Measurements from ENCODE around the gene HPS5. TPM values are rescaled to one million over a fixed set of nuclear protein-coding genes. Genes with fewer than 3 reads are reported as not detected.
"Not testable (repeated sequence)": the region's sequence is repeated elsewhere in the genome, so short reads cannot be mapped to it uniquely, and the experiment has no call there.

The HPS5 gene
- total RNA-seq, 1 experiment from 2014 or later, result 40.5 TPM

GRCh38 chr11:18270102-18270501 lies 51.8 kb downstream of the HPS5 start:
- DNase-seq, result no peak

DNA sequence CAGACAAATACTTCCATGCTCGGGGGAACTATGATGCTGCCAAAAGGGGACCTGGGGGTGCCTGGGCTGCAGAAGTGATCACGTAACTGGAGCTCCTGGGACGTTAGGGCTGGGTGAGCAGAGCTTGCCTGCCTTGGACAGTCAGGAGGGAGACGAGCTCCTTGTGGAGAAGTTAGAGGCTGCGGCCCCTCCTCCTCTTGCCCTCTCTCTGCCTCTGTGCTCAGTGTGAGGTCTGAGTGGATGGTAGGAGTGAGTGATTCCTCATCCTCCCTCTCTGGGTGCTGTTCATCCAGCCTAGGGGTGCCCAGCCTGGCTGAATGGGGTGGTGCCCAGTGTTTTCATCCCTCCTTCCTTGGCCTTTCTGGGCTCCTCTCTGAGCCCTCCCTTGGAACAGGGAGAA lies 52.7 kb downstream of the HPS5 start:
- not testable (repeated sequence) for H3K27me3 ChIP-seq; H3K9me3 ChIP-seq (replicated peaks); H3K4me1 ChIP-seq; H3K27ac ChIP-seq; H3K36me3 ChIP-seq; DNase-seq; H3K4me3 ChIP-seq

More at GRCh38 chr11:18270102-18270501, 51.8 kb downstream of the HPS5 start:
- no peaks in the 10 kb centered on the region for H3K27me3 ChIP-seq
- no peaks in the 10 kb centered on the region for H3K4me1 ChIP-seq
- no peaks in the 10 kb centered on the region for H3K9me3 ChIP-seq (replicated peaks)
- H3K27ac ChIP-seq, result no peak overlapping the region
- no peaks in the 10 kb centered on the region for H3K36me3 ChIP-seq
- H3K4me3 ChIP-seq, result no peak overlapping the region

DNA sequence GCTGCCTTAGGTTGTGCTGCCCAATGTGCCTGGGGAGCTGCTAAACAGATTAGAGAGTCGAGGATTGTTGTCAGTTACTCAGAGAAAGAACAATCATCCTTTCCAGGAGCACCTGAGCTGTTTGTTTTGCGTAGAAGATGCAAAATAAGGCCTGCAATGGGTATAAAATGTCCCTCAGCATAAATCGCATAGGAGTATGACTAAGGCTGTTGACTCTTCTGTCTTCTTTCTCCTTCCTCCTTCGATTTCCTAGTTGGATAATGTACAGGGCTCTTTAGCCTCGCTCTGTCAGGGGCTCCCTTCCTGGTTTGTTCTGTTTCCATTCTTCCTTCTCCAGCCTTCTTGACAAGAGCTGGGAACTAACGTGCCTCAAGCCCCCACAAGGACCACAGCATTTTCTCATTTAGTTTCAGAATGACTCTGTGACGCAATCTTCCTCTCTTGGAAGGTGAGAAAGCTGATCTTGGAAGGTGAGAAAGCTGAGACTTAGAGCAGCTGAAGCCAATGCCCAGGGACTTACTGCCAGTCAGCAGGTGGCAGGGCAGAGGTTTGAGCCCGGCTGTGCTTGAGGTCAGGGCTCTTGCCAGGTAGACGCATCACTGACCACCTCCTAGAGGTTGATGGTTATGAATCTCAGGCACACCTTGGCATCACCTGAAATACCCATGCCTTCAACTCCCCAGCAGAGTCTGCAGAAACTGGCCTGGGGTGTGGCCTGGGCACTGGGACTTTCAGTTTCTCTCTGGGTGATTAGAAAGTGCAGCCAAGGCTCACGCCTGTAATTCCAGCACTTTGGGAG lies 54.4 kb downstream of the HPS5 start:
- not testable (repeated sequence) for DNase-seq; H3K4me3 ChIP-seq; H3K36me3 ChIP-seq; H3K9me3 ChIP-seq (replicated peaks); H3K27ac ChIP-seq; H3K4me1 ChIP-seq; H3K27me3 ChIP-seq

DNA sequence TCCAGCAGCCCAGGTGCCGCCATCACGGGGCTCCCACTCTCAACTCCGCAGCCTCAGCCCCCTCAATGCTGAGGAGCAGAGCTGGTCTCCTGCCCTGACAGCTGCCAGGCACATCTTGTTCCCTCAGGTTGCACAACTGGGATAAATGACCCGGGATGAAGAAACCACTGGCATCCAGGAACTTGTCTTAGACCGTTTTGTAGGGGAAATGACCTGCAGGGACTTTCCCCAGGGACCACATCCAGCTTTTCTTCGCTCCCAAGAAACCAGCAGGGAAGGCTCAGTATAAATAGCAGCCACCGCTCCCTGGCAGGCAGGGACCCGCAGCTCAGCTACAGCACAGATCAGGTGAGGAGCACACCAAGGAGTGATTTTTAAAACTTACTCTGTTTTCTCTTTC lies 56.0 kb downstream of the HPS5 start, which contains the start of gene SAA1:
TSS of gene SAA1 (plus strand) at position 316 of the 400 bp plus-strand sequence. CDS start 624 bp downstream, outside the sequence.
- H3K36me3 ChIP-seq, result no peaks in the 10 kb centered on the region
- DNase-seq, result no peak

GRCh38 chr11:18264677-18265555 lies 57.0 kb downstream of the HPS5 start:
- Histone ChIP-seq H3K36me3 (no peaks in the 10 kb centered on the region), H3K9me3 (replicated peaks) (no peaks in the 10 kb centered on the region), H3K27me3 (peaks cover 5% of the 10 kb centered on the region; the same call in 1 of the 2 replicates), H3K4me1 (no peaks in the 10 kb centered on the region; the same call in 1 of the 2 replicates), H3K4me3 (no peak overlapping the region), H3K27ac (no peak overlapping the region)
- DNase-seq, result peak; percentile 46

More for the DNA sequence above, 56.0 kb downstream of the HPS5 start, which contains the start of gene SAA1:
- Histone ChIP-seq H3K27ac (no peak within 1 kb of the TSS), H3K4me1 (no peaks in the 10 kb centered on the region; the same call in 1 of the 2 replicates), H3K4me3 (no peak within 1 kb of the TSS), H3K27me3 (no peaks in the 10 kb centered on the region), H3K9me3 (replicated peaks) (no peaks in the 10 kb centered on the region)

DNA sequence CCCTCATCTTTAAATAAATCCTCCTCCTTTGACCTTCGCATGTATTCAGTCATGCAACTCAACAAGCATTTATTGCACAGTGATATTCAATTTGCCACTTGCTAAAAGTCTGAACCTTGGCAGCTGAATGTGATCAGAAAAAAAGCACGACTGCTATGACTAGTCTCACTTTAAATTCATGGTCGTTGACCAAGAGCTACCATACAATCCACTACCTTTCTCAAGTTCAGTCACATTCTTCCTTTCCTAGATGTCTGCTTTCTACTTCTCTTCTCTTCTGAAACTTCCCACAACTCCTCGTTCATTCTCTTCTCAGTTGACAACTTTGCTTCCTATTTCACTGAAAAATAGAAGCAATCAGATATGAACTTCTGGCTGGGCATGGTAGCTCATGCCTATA lies 57.9 kb downstream of the HPS5 start:
- Histone ChIP-seq H3K9me3 (replicated peaks) (no peaks in the 10 kb centered on the region), H3K36me3 (no peaks in the 10 kb centered on the region), H3K27me3 (peaks cover 6% of the 10 kb centered on the region; the same call in 1 of the 2 replicates), H3K4me3 (no peak overlapping the region), H3K4me1 (no peaks in the 10 kb centered on the region; the same call in 1 of the 2 replicates), H3K27ac (no peak overlapping the region)
- no peak for DNase-seq

DNA sequence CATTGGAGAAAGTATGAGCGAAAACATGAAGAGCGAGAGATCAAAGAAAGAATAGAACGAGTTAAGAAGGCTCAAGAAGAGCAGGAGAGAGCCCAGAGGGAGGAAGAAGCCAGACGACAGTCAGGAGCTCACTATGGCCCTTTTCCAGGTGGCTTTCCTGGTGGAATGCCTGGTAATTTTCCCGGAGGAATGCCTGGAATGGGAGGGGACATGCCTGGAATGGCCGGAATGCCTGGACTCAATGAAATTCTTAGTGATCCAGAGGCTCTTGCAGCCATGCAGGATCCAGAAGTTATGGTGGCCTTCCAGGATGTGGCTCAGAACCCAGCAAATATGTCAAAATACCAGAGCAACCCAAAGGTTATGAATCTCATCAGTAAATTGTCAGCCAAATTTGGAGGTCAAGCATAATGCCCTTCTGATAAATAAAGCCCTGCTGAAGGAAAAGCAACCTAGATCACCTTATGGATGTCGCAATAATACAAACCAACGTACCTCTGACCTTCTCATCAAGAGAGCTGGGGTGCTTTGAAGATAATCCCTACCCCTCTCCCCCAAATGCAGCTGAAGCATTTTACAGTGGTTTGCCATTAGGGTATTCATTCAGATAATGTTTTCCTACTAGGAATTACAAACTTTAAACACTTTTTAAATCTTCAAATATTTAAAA lies 59.1 kb downstream of the HPS5 start:
- not testable (repeated sequence) for H3K27ac ChIP-seq; H3K4me3 ChIP-seq; H3K27me3 ChIP-seq; H3K9me3 ChIP-seq (replicated peaks); H3K4me1 ChIP-seq; DNase-seq; H3K36me3 ChIP-seq

DNA sequence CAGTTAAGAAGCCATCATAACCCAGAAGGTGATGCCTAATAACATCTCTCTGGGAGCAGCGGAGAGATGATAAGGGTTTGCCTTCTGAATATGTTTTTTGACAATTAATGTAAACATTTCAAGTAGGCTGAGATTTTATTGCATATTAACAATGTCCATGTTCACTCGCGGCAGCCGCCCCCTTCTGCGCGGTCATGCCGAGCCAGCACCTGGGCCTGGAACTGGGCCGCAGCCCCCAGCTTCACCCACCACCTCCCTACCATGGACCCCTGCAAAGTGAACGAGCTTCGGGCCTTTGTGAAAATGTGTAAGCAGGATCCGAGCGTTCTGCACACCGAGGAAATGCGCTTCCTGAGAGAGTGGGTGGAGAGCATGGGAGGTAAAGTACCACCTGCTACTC lies 60.2 kb downstream of the HPS5 start:
- Histone ChIP-seq H3K9me3 (replicated peaks) (no peaks in the 10 kb centered on the region), H3K36me3 (no peaks in the 10 kb centered on the region), H3K4me1 (no peaks in the 10 kb centered on the region; the same call in 1 of the 2 replicates), H3K27ac (no peak overlapping the region), H3K4me3 (no peak overlapping the region), H3K27me3 (peaks cover 6% of the 10 kb centered on the region; the same call in 1 of the 2 replicates)
- DNase-seq, result no peak

DNA sequence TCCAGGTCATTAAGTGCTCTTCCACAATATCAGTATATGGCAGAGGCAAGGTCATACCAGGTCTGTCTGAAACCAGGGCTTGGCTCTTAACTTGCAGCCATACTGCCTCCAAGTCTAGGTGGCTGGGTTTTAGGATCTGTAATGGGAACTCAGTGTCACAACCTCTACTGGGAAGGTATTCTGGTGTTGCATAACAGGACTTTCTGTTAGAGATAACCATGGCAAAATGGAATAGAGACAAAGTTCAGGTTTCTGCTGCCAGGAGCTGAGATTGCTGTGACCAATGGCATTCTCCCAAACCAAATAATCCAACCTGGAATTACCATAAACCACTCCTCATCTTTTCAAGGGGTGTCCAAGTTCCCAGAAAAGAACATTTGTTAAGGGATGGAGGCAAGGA lies 62.7 kb downstream of the HPS5 start:
- no peak overlapping the region for H3K4me3 ChIP-seq
- no peak for DNase-seq
- H3K36me3 ChIP-seq, result no peaks in the 10 kb centered on the region
- H3K9me3 ChIP-seq (replicated peaks), result no peaks in the 10 kb centered on the region
- peaks cover 4% of the 10 kb centered on the region; the same call in 1 of the 2 replicates for H3K4me1 ChIP-seq
- peaks cover 6% of the 10 kb centered on the region; the same call in 1 of the 2 replicates for H3K27me3 ChIP-seq
- no peak overlapping the region for H3K27ac ChIP-seq

DNA sequence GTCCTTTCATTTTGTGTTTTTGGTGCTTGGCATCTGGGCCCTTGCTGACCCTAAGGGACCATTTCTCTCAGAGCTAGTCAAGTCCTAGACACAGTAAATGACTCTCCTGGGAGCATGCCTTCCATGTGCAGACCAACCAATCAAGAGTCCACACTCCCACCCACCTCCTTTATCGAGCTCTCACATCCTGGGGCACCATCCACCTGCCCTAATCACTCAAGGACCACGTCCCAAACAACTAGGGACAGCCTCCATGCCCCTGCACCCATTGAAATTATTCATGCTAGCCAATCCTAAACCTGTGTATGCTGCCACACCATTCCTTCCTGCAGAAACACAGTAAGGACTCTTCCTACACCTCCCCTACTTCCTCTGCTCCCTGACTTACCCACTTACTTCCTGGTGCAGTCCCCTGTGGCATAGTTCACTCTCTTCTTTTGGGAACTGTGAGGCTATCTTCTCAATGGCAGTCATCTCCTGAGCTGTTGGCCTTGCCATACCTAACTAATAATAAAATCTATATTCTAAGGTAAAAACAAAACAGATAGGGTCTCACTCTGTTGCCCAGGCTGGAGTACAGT lies 67.1 kb downstream of the HPS5 start:
- Histone ChIP-seq H3K27ac (no peak overlapping the region), H3K9me3 (replicated peaks) (no peaks in the 10 kb centered on the region), H3K4me1 (0 out of 2 replicates have a peak, but pooled peaks cover 4% of the 10 kb centered on the region), H3K4me3 (no peak overlapping the region), H3K36me3 (no peaks in the 10 kb centered on the region), H3K27me3 (peaks cover 5% of the 10 kb centered on the region; the same call in 1 of the 2 replicates)
- peak; percentile 61 to 71 for DNase-seq

GRCh38 chr11:18253778-18254338 lies 68.1 kb downstream of the HPS5 start:
- no peaks in the 10 kb centered on the region for H3K9me3 ChIP-seq (replicated peaks)
- H3K36me3 ChIP-seq, result no peaks in the 10 kb centered on the region
- peaks cover 7% of the 10 kb centered on the region; the same call in 1 of the 2 replicates for H3K27me3 ChIP-seq
- no peak overlapping the region for H3K4me3 ChIP-seq
- H3K27ac ChIP-seq, result no peak overlapping the region
- 0 out of 2 replicates have a peak, but pooled peaks cover 4% of the 10 kb centered on the region for H3K4me1 ChIP-seq
- DNase-seq, result no peak

GRCh38 chr11:18253233-18253632 lies 68.7 kb downstream of the HPS5 start:
- H3K27ac ChIP-seq, result no peak overlapping the region
- no peak for DNase-seq
- H3K4me1 ChIP-seq, result 0 out of 2 replicates have a peak, but pooled peaks cover 4% of the 10 kb centered on the region
- no peak overlapping the region for H3K4me3 ChIP-seq
- no peaks in the 10 kb centered on the region for H3K9me3 ChIP-seq (replicated peaks)
- H3K36me3 ChIP-seq, result no peaks in the 10 kb centered on the region
- peaks cover 7% of the 10 kb centered on the region; the same call in 1 of the 2 replicates for H3K27me3 ChIP-seq

- Histone ChIP-seq H3K4me1 (no peaks in the 10 kb centered on the region), H3K27me3 (peaks cover 7% of the 10 kb centered on the region; the same call in 1 of the 2 replicates), H3K9me3 (replicated peaks) (no peaks in the 10 kb centered on the region), H3K27ac (no peak within 1 kb of the TSS), H3K4me3 (no peak within 1 kb of the TSS), H3K36me3 (no peaks in the 10 kb centered on the region)
- no peak for DNase-seq
Measured at GRCh38 chr11:18248561-18248960, 73.4 kb downstream of the HPS5 start, which contains the start of gene SAA2. SAA2 (minus strand) TSS chr11:18248668; CDS start chr11:18248011, 657 bp downstream.

GRCh38 chr11:18247191-18247581 lies 74.8 kb downstream of the HPS5 start:
- not testable (repeated sequence) for DNase-seq; H3K4me3 ChIP-seq; H3K27ac ChIP-seq; H3K36me3 ChIP-seq; H3K9me3 ChIP-seq (replicated peaks); H3K27me3 ChIP-seq; H3K4me1 ChIP-seq

Measured in SJCRH30 (cell line).